NB4 (cell line): Measurements from ENCODE around the gene TAB2.

Experiments used
- DNase-seq: peaks from one replicate; pipeline ENCODE4 v3.0.0; 2010; ENCODE audit warnings: low read depth
- H3K4me3 ChIP-seq: one replicate; pipeline ENCODE4 v1.5.1; 2011; ENCODE audit warnings: mild to moderate bottlenecking, low read depth, low read length, moderate library complexity
- MYC ChIP-seq: IDR thresholded peaks from 2 replicates; pipeline ENCODE4 v1.6.1; 2011; ENCODE audit warnings: low read depth, low read length
- POLR2A ChIP-seq: IDR thresholded peaks from 2 replicates; pipeline ENCODE4 v1.6.1; 2011; ENCODE audit warnings: mild to moderate bottlenecking; ENCODE audit not compliant: insufficient read length; ENCODE audit errors: extremely low read depth
- TF ChIP-seq, protein P1 (sequence below): IDR thresholded peaks from 2 replicates; pipeline ENCODE4 v1.6.1; 2011; ENCODE audit warnings: low read depth, low read length
- TF ChIP-seq, protein P2 (sequence below): IDR thresholded peaks from one replicate; pipeline ENCODE4 v1.5.1; 2012; ENCODE audit warnings: low read depth, low read length

The TAB2 gene

DNA sequence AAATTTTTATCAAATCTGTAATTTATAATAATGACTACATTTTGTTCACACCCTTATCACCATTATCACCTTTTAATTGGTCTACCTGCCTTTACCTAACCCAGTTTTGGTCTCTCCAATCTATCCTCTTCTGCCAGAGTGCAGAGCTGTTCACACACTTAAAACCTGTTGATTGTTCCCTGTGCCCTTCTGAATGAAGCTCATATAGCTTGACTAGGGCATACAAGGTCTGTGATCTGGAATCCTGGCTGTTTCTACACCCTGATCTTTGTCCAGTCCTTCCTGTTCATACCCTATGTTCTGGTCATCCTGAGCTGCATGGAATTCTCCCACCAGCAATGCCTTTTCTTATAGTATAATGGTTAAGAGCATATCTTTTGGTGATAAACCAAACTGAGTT, 53.6 kb downstream of the TAB2 start:
- no peak for TF ChIP-seq POLR2A
- no peak for TF ChIP-seq MYC
- TF ChIP-seq, protein P1, sequence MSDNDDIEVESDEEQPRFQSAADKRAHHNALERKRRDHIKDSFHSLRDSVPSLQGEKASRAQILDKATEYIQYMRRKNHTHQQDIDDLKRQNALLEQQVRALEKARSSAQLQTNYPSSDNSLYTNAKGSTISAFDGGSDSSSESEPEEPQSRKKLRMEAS = no peak
- H3K4me3 ChIP-seq = no peak overlapping the region
- no peak for DNase-seq

DNA sequence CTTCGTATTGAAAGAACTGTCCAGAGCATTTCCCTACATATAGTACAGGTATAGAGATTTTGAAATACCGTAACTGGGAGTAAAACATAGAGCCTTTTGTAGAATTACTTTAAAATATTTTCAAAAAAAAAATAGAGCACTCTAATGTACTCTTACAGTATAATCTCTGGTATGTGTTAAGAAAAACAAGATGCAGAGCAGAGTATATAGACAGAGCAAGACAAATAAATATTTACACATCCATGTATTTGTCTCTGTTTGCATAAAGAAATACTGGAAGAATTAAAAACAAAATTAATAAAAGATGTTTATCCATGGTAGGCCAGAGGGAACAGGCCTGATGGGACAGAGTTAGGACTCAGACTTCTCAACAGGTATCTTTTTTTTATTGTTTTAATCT, 54.5 kb downstream of the TAB2 start:
- TF ChIP-seq MYC = no peak
- TF ChIP-seq, protein P1 = no peak
- no peak for TF ChIP-seq POLR2A
- TF ChIP-seq, protein P2, sequence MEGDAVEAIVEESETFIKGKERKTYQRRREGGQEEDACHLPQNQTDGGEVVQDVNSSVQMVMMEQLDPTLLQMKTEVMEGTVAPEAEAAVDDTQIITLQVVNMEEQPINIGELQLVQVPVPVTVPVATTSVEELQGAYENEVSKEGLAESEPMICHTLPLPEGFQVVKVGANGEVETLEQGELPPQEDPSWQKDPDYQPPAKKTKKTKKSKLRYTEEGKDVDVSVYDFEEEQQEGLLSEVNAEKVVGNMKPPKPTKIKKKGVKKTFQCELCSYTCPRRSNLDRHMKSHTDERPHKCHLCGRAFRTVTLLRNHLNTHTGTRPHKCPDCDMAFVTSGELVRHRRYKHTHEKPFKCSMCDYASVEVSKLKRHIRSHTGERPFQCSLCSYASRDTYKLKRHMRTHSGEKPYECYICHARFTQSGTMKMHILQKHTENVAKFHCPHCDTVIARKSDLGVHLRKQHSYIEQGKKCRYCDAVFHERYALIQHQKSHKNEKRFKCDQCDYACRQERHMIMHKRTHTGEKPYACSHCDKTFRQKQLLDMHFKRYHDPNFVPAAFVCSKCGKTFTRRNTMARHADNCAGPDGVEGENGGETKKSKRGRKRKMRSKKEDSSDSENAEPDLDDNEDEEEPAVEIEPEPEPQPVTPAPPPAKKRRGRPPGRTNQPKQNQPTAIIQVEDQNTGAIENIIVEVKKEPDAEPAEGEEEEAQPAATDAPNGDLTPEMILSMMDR = no peak
- no peak for DNase-seq
- no peak overlapping the region for H3K4me3 ChIP-seq

DNA sequence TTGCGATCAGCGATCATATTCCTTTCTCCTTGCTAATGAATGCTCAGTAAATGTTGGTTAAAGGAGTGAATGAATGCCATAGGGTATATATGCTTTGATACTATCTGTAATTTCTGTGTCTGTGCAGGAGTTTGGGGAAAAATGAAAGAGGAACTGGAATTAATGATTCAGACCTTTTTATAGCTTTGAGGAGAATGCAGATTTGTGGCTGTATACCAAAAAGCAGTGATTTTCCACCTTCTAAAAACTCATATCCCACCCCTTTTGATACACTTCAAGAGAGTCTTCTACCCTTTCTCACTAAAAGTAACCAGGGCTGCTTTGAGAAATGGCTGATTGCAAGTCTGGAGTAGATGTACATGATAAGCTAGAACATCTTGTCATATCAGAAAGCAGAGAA, 56.0 kb downstream of the TAB2 start:
- no peak for TF ChIP-seq POLR2A
- no peak for DNase-seq
- no peak overlapping the region for H3K4me3 ChIP-seq

DNA sequence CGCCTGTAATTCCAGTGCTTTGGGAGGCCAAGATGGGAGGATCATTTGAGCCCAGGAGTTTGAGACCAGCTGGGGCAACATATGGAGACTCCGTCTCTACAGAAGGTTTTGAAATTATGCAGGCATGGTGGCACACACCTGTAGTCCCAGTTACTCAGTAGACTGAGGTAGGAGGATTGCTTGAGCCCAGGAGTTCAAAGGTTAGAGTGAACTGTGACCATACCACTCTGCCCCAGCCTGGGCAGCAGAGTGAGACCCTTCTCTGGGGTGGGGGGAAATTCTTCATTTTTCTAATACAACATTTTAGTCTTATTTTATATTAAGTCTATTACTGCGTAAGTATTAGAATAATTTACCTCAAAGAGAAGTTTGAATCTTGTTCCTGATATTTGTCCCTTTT, 62.5 kb downstream of the TAB2 start:
- no peak for DNase-seq
- no peak overlapping the region for H3K4me3 ChIP-seq
- TF ChIP-seq, protein P2 = no peak
- TF ChIP-seq, protein P1 = no peak
- TF ChIP-seq POLR2A (no peak), MYC (no peak)

DNA sequence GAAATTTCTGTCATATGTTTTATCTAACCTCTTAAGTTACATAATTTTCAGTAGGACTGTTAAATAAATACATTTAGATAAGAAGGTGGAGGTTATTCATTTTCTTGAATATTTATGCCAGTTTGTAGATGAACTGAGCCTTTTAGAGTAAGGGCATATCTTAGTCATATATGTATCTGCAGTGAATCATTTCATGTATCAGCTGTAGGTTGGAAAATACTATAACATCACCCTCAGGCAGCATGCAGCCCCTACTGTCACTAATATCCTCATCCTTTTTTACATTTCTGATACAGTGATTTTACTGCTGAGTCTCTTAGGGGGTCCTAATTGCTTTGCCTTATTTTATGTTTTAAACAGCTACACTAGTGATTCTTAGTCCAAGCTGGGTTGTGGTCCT, 63.0 kb downstream of the TAB2 start:
- TF ChIP-seq, protein P1 = no peak
- TF ChIP-seq MYC = no peak
- TF ChIP-seq, protein P2 = no peak
- no peak for TF ChIP-seq POLR2A
- H3K4me3 ChIP-seq = no peak overlapping the region
- DNase-seq = no peak

- TF ChIP-seq, protein P1 = no peak
- TF ChIP-seq MYC (no peak), POLR2A (no peak)
- TF ChIP-seq, protein P2 = no peak
- DNase-seq = no peak
- H3K4me3 ChIP-seq = no peak overlapping the region
Measured at GRCh38 chr6:149383371-149383770, 65.9 kb downstream of the TAB2 start.

GRCh38 chr6:149384464-149384863, 67.0 kb downstream of the TAB2 start:
- no peak overlapping the region for H3K4me3 ChIP-seq
- DNase-seq = no peak
- TF ChIP-seq, protein P2 = no peak
- TF ChIP-seq, protein P1 = no peak
- TF ChIP-seq MYC = no peak
- no peak for TF ChIP-seq POLR2A
